DOHH2 (cell line): Measurements from ENCODE around the gene VIT.

Experiments used
- CTCF ChIP-seq: fragments of 200-600 bp; sonication (generic); IDR thresholded peaks from one replicate; pipeline ENCODE4 v1.5.1; 2014; ENCODE audit warnings: antibody characterized with exemption, mild to moderate bottlenecking, low read depth, low read length; ENCODE audit not compliant: poor library complexity, severe bottlenecking
- EZH2phosphoT487 ChIP-seq: fragments of 200-600 bp; sonication (generic); IDR thresholded peaks from 2 replicates; pipeline ENCODE4 v1.6.1; 2017; ENCODE audit warnings: borderline replicate concordance, mild to moderate bottlenecking, antibody characterized with exemption, low read length, moderate library complexity, mixed read lengths

- TF ChIP-seq CTCF (no peak), EZH2phosphoT487 (no peak)
Measured at GRCh38 chr2:36748166-36748565, 51.7 kb downstream of the VIT start.
